SKM-1 treated with dmso at 0.1 percent for 144 hours (cell line): ENCODE results near the gene PRDX4.
"Not testable (repeated sequence)": the region's sequence is repeated elsewhere in the genome, so short reads cannot be mapped to it uniquely, and the experiment has no call there.

ENCODE experiments used
- DNase-seq: peaks from one replicate; lab custom pipeline; 2025; ENCODE audit not compliant: unreplicated experiment; lab: John Stamatoyannopoulos, UW

The PRDX4 gene

GRCh38 chrX:23670528-23670927 is 3.2 kb downstream of the PRDX4 start:
- no peak for DNase-seq

GRCh38 chrX:23673108-23673507 is 5.8 kb downstream of the PRDX4 start:
- DNase-seq, result no peak

GRCh38 chrX:23676486-23676885 is 9.2 kb downstream of the PRDX4 start:
- not testable (repeated sequence) for DNase-seq

GRCh38 chrX:23692166-23692565 is 24.9 kb downstream of the PRDX4 start:
- DNase-seq, result no peak

GRCh38 chrX:23694606-23695005 is 27.3 kb downstream of the PRDX4 start:
- DNase-seq, result peak; percentile 13

- DNase-seq, result no peak
Observed at GRCh38 chrX:23699636-23700194, 32.4 kb downstream of the PRDX4 start.

GRCh38 chrX:23704673-23705206 is 37.4 kb downstream of the PRDX4 start:
- DNase-seq, result no peak

- DNase-seq, result no peak
Observed at GRCh38 chrX:23705235-23705634, 37.9 kb downstream of the PRDX4 start.

GRCh38 chrX:23720117-23720677 is 52.9 kb downstream of the PRDX4 start:
- no peak for DNase-seq

- DNase-seq, result peak; percentile 70
Observed at GRCh38 chrX:23726191-23726590, 58.9 kb downstream of the PRDX4 start.

GRCh38 chrX:23727206-23727605 is 59.9 kb downstream of the PRDX4 start:
- DNase-seq, result no peak

- DNase-seq, result no peak
Observed at GRCh38 chrX:23729214-23729613, 61.9 kb downstream of the PRDX4 start.

- DNase-seq, result no peak
Observed at GRCh38 chrX:23731951-23732350, 64.7 kb downstream of the PRDX4 start.

- DNase-seq, result no peak
Observed at GRCh38 chrX:23732704-23733103, 65.4 kb downstream of the PRDX4 start.
